ENCODE results near the gene SMARCA2.

Gene SMARCA2

DNA sequence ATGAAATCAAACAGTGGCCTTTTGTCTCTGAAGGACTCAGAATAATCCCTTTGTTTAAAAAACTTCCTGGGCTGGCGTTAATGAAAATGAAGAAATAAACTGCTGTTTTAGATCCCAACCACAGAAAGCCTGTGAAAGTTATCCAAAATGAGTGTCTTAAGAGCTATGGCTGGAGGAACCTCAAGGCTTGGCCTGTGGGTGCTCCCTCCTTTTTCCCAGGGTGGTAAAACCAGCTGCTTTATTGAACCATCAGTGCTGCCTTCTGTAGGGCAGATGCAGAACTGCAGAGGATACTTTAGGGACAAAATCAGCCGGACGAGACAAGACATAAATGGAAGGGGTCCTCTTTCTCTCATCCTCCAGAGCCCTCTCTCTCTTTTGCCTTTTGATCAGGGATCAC is 100.9 kb downstream of the SMARCA2 start:
- H3K27ac ChIP-seq = no peak overlapping the region
- no peaks in the 10 kb centered on the region for H3K9me3 ChIP-seq
- intact Hi-C loops (cut with DNase I; ENCODE audit: low total_unique reads) = no loop called here
- H3K4me3 ChIP-seq = no peak overlapping the region
- DNase-seq = no peak
- H3K36me3 ChIP-seq = peaks cover 26 to 51% (median 39%) of the 10 kb centered on the region in 3 donors
- TF ChIP-seq CTCF (IDR thresholded peaks at IDR 0.05) = peak in 1 of 2 experiments; percentile 17
- H3K4me1 ChIP-seq = peaks cover 0 to 36% (median 21%) of the 10 kb centered on the region in 4 donors
- no peaks in the 10 kb centered on the region for H3K27me3 ChIP-seq

DNA sequence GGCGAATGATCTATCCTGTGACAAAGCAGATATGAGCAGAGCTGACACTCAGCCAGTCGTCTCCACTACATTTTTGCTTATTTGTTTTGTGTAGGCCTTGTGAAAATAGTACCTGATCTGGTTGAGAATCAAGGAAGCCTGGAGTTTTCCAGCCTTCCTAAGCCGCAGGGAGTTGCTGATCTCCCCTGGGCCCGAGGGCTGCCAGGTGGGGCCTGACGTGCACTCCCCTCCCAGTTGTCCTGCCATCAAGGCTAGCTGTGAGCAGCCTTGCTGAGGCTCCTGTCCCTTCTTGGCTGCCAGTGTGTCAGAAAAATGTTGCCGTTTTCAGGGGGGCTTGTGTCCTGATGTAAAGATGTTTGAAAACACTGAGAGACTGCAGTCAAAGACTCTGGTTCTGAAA is 102.4 kb downstream of the SMARCA2 start:
- intact Hi-C loops (cut with DNase I; ENCODE audit: low total_unique reads) = no loop called here
- H3K36me3 ChIP-seq = peaks cover 13 to 39% (median 26%) of the 10 kb centered on the region in 3 donors
- no peak for DNase-seq
- H3K27ac ChIP-seq = peak overlapping the region; percentile 42 to 87
- H3K9me3 ChIP-seq = no peaks in the 10 kb centered on the region
- no peak for TF ChIP-seq CTCF (IDR thresholded peaks at IDR 0.05)
- H3K4me1 ChIP-seq = peaks cover 0 to 50% (median 33%) of the 10 kb centered on the region in 4 donors
- H3K27me3 ChIP-seq = no peaks in the 10 kb centered on the region
- no peak overlapping the region for H3K4me3 ChIP-seq

DNA sequence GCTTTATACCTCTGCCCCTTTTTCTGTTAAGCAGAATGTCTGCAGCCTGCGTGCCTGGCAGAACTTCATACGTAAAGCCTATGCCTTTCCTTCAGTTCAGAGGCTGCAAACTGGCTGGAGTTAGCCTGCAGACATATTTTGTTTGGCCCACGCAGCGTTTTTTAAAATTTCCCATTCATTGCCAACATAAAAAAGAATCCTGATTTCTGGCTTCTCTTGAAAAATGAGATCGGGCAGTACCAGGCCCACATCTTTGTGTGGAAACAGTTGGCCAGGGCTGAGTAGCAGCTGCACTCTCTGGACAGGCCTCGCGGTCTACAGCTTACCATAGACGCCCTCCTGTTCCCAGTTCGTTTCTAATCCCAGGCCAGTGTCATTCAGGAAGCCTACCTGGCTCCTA is 104.4 kb downstream of the SMARCA2 start:
- Histone ChIP-seq H3K27ac (peak overlapping the region; percentile 85 to 87), H3K4me3 (peak overlapping the region in 1 of 2 donors; percentile 22), H3K27me3 (no peaks in the 10 kb centered on the region), H3K4me1 (peaks cover 0 to 70% (median 46%) of the 10 kb centered on the region in 4 donors), H3K36me3 (peaks cover 13 to 27% (median 23%) of the 10 kb centered on the region in 3 donors), H3K9me3 (no peaks in the 10 kb centered on the region)
- DNase-seq = peak; percentile 52 to 89
- no peak for TF ChIP-seq CTCF (IDR thresholded peaks at IDR 0.05)
- intact Hi-C loops (cut with DNase I; ENCODE audit: low total_unique reads) = no loop called here

- peak overlapping the region; percentile 85 to 87 for H3K27ac ChIP-seq
- no peak overlapping the region for H3K4me3 ChIP-seq
- no peaks in the 10 kb centered on the region for H3K27me3 ChIP-seq
- H3K4me1 ChIP-seq = peaks cover 0 to 86% (median 58%) of the 10 kb centered on the region in 4 donors
- intact Hi-C loops (cut with DNase I; ENCODE audit: low total_unique reads) = loop anchor here (10.0 kb wide), 1 partner anchor 106 kb away; the partner anchor contains the start of gene SMARCA2
- peaks cover 0 to 23% (median 16%) of the 10 kb centered on the region in 3 donors for H3K36me3 ChIP-seq
- no peak for TF ChIP-seq CTCF (IDR thresholded peaks at IDR 0.05)
- H3K9me3 ChIP-seq = no peaks in the 10 kb centered on the region
- no peak for DNase-seq
Observed at GRCh38 chr9:2120926-2121689, 106.0 kb downstream of the SMARCA2 start.

DNA sequence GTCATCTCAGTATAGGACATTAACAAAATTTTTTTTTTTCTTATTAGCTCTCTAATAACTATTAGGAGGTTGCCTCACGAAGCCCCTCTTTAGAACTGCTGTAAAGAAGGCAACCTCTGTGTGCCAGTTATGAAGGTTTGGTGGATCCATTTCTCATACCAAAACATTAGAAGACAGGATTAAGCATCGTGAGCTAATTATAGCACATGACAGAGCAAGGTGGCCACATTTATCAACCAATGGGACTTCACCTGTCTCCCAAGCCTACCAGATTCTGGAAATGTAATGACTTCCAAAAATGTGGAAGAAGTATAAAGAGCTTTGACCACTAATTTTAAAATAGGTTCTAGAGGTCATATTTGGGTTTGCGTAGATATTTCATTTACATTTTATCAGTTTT is 107.2 kb downstream of the SMARCA2 start:
- Histone ChIP-seq H3K36me3 (peaks cover 0 to 23% (median 13%) of the 10 kb centered on the region in 3 donors), H3K27ac (peak overlapping the region; percentile 85 to 87), H3K27me3 (no peaks in the 10 kb centered on the region), H3K4me3 (no peak overlapping the region), H3K4me1 (peaks cover 0 to 97% (median 70%) of the 10 kb centered on the region in 4 donors), H3K9me3 (no peaks in the 10 kb centered on the region)
- DNase-seq = no peak
- intact Hi-C loops (cut with DNase I; ENCODE audit: low total_unique reads) = loop anchor here (10.0 kb wide), 1 partner anchor 107 kb away; the partner anchor contains the start of gene SMARCA2
- TF ChIP-seq CTCF (IDR thresholded peaks at IDR 0.05) = no peak
